ENCODE results near the gene ATP5PB.

Gene ATP5PB

GRCh38 chr1:111496398-111496797 lies 47.1 kb downstream of the ATP5PB start:
- TF ChIP-seq ZFX (IDR thresholded peaks at IDR 0.05) = no peak
- H3K27ac ChIP-seq = no peak overlapping the region

GRCh38 chr1:111497592-111497991 lies 48.3 kb downstream of the ATP5PB start:
- no peak overlapping the region for H3K27ac ChIP-seq
- TF ChIP-seq CTCF (conservative IDR thresholded peaks at IDR 0.05) (no peak), ZFX (IDR thresholded peaks at IDR 0.05) (no peak)

- H3K27ac ChIP-seq = no peak overlapping the region
- no peak for TF ChIP-seq CTCF (conservative IDR thresholded peaks at IDR 0.05)
- TF ChIP-seq ZFX (IDR thresholded peaks at IDR 0.05) = no peak
Observed at GRCh38 chr1:111499026-111499785, 49.9 kb downstream of the ATP5PB start.

- TF ChIP-seq CTCF (conservative IDR thresholded peaks at IDR 0.05) = no peak
- no peak for TF ChIP-seq ZFX (IDR thresholded peaks at IDR 0.05)
- no peak overlapping the region for H3K27ac ChIP-seq
Observed at GRCh38 chr1:111501645-111502044, 52.4 kb downstream of the ATP5PB start.

- no peak within 1 kb of the TSS for H3K27ac ChIP-seq
Observed at GRCh38 chr1:111503585-111504060, 54.4 kb downstream of the ATP5PB start, which contains the start of the genes ADORA3 and TMIGD3. ADORA3 (minus strand) TSS chr1:111503633; CDS start chr1:111503354, 279 bp downstream. TMIGD3 (minus strand) TSS chr1:111503633; CDS start chr1:111503354, 279 bp downstream.

GRCh38 chr1:111504097-111504496 lies 54.8 kb downstream of the ATP5PB start:
- TF ChIP-seq CTCF (conservative IDR thresholded peaks at IDR 0.05) (no peak), ZFX (IDR thresholded peaks at IDR 0.05) (no peak)
- H3K27ac ChIP-seq = no peak overlapping the region

More at GRCh38 chr1:111503585-111504060, 54.4 kb downstream of the ATP5PB start, which contains the start of the genes ADORA3 and TMIGD3:
- no peak for TF ChIP-seq ZFX (IDR thresholded peaks at IDR 0.05)
- no peak for TF ChIP-seq CTCF (conservative IDR thresholded peaks at IDR 0.05)

GRCh38 chr1:111505641-111506119 lies 56.4 kb downstream of the ATP5PB start:
- TF ChIP-seq CTCF (conservative IDR thresholded peaks at IDR 0.05) = no peak
- TF ChIP-seq ZFX (IDR thresholded peaks at IDR 0.05) = no peak

More at GRCh38 chr1:111505641-111506119, 56.4 kb downstream of the ATP5PB start:
- no peak overlapping the region for H3K27ac ChIP-seq

Measured in C4-2B (cell line).